Caco-2 (cell line): ENCODE data around the gene SPATA6. TPM values are rescaled to one million over a fixed set of nuclear protein-coding genes. Genes with fewer than 3 reads are reported as not detected.

Experiments used
- BruUV-seq: library from RNA; stranded (reverse); fragments of 400-500 nt; replicated peaks from 2 replicates; lab custom pipeline; 2021; lab: Mats Ljungman, UMichigan
- CTCF ChIA-PET: fragments of 300-600 bp; sonication (Branson Sonifier 250); formaldehyde crosslinking; loops from one replicate; lab custom pipeline; 2022; ENCODE audit warnings: antibody characterized with exemption; lab: Charles Lee
- POLR2A ChIA-PET: fragments of 300-600 bp; sonication (Branson Sonifier 250); formaldehyde crosslinking; loops from one replicate; lab custom pipeline; 2022; ENCODE audit warnings: antibody characterized with exemption; lab: Charles Lee
- DNase-seq, 2 experiments: peaks; one replicate each; pipeline versions ENCODE4 v3.0.0 to v3.0.0-alpha.2; 2020 to 2022
- H3K27me3 ChIP-seq: replicated peaks from 2 replicates; pipeline ENCODE4 v1.6.0; 2011; ENCODE audit warnings: low read length; ENCODE audit not compliant: control insufficient read depth, insufficient read depth
- H3K36me3 ChIP-seq: 2 replicates; pipeline ENCODE4 v1.5.1; 2011; ENCODE audit warnings: low read length; ENCODE audit not compliant: control insufficient read depth, insufficient read depth
- H3K4me1 ChIP-seq: fragments of 250-450 bp; sonication (Bioruptor Pico); 2 replicates; pipeline ENCODE4 v1.5.1; 2020; ENCODE audit warnings: mild to moderate bottlenecking
- H3K4me3 ChIP-seq: 2 replicates; pipeline ENCODE4 v1.5.1; 2011; ENCODE audit warnings: low read depth, mild to moderate bottlenecking, control low read depth, low read length
- H3K9me3 ChIP-seq: fragments of 250-450 bp; sonication (Bioruptor Pico); 2 replicates; pipeline ENCODE4 v1.5.1; 2020; ENCODE audit warnings: mild to moderate bottlenecking, moderate library complexity
- H3K27ac Mint-ChIP-seq: one replicate; pipeline ENCODE4 v1.8.0; 2022; ENCODE audit warnings: mixed read lengths; ENCODE audit not compliant: unreplicated experiment
- H3K27me3 Mint-ChIP-seq: one replicate; pipeline ENCODE4 v1.8.0; 2022; ENCODE audit warnings: mixed read lengths; ENCODE audit not compliant: insufficient read depth, unreplicated experiment
- H3K36me3 Mint-ChIP-seq: one replicate; pipeline ENCODE4 v1.8.0; 2022; ENCODE audit warnings: mild to moderate bottlenecking, mixed read lengths; ENCODE audit not compliant: insufficient read depth, unreplicated experiment
- H3K4me1 Mint-ChIP-seq: one replicate; pipeline ENCODE4 v1.8.0; 2022; ENCODE audit warnings: low read depth, mixed read lengths; ENCODE audit not compliant: unreplicated experiment
- H3K4me3 Mint-ChIP-seq: one replicate; pipeline ENCODE4 v1.8.0; 2022; ENCODE audit warnings: mild to moderate bottlenecking, moderate library complexity, mixed read lengths; ENCODE audit not compliant: unreplicated experiment
- H3K9me3 Mint-ChIP-seq: one replicate; pipeline ENCODE4 v1.8.0; 2022; ENCODE audit warnings: mixed read lengths; ENCODE audit not compliant: unreplicated experiment
- CTCF ChIP-seq, 2 experiments: fragments of 200-600 bp in 1 of 2; IDR thresholded peaks; 1 replicate in 1 of 2; 2 replicates in 1 of 2; pipeline versions ENCODE4 v1.5.1 to v1.8.0; 2011 to 2022; ENCODE audit warnings: antibody characterized with exemption in 1 of 2, control low read depth in 1 of 2, inconsistent platforms in 1 of 2, low read depth in 1 of 2, low read length in 1 of 2, mild to moderate bottlenecking in 1 of 2, moderate library complexity in 1 of 2; ENCODE audit not compliant: insufficient read depth in 1 of 2, severe bottlenecking in 1 of 2, unreplicated experiment in 1 of 2
- intact Hi-C: fragments of 100-400 bp; cut with micrococcal nuclease; formaldehyde crosslinking; loops from one replicate; pipeline ENCODE4 v1.10.0; 2022; ENCODE audit not compliant: unreplicated experiment
- total RNA-seq: library from RNA; stranded (reverse); gene quantifications from 2 replicates; pipeline ENCODE4 v1.2.3, GENCODE V29; 2022

Gene SPATA6
- total RNA-seq, 1 experiment from 2014 or later = 1.8 TPM

- DNase-seq = no peak
- intact Hi-C loops = loop anchor here (10.0 kb wide), 1 partner anchor 232 kb away; no protein-coding TSS in a partner anchor
- ChIA-PET POLR2A (no interaction called here), CTCF (no interaction called here)
- H3K4me1 Mint-ChIP-seq = no peaks in the 10 kb centered on the region
- TF ChIP-seq CTCF (IDR thresholded peaks at IDR 0.05; ENCODE audit: insufficient read depth in 1 of 2, low read depth in 1 of 2, low read length in 1 of 2, severe bottlenecking in 1 of 2, unreplicated experiment in 1 of 2) = no peak
- no peak overlapping the region for H3K27ac Mint-ChIP-seq
- no peaks in the 10 kb centered on the region for H3K36me3 Mint-ChIP-seq
- no peak overlapping the region for H3K4me3 ChIP-seq
- no peaks in the 10 kb centered on the region for H3K4me1 ChIP-seq
- H3K27me3 Mint-ChIP-seq = peaks cover 13% of the 10 kb centered on the region
- no peaks in the 10 kb centered on the region for H3K36me3 ChIP-seq
- no peaks in the 10 kb centered on the region for H3K27me3 ChIP-seq
- H3K9me3 ChIP-seq = no peaks in the 10 kb centered on the region
- H3K9me3 Mint-ChIP-seq = no peaks in the 10 kb centered on the region
- BruUV-seq = no TSS peak
- H3K4me3 Mint-ChIP-seq = no peak overlapping the region
Measured at GRCh38 chr1:48263041-48263440, 209.0 kb downstream of the SPATA6 start.

- no peaks in the 10 kb centered on the region for H3K4me1 Mint-ChIP-seq
- no peaks in the 10 kb centered on the region for H3K36me3 Mint-ChIP-seq
- H3K27me3 ChIP-seq = no peaks in the 10 kb centered on the region
- no peak for DNase-seq
- H3K27me3 Mint-ChIP-seq = peaks cover 13% of the 10 kb centered on the region
- no peak overlapping the region for H3K27ac Mint-ChIP-seq
- H3K4me1 ChIP-seq = no peaks in the 10 kb centered on the region
- no peak overlapping the region for H3K4me3 Mint-ChIP-seq
- ChIA-PET CTCF (no interaction called here), POLR2A (no interaction called here)
- H3K36me3 ChIP-seq = no peaks in the 10 kb centered on the region
- no TSS peak for BruUV-seq
- H3K9me3 Mint-ChIP-seq = no peaks in the 10 kb centered on the region
- H3K4me3 ChIP-seq = no peak overlapping the region
- intact Hi-C loops = loop anchor here (10.0 kb wide), 1 partner anchor 233 kb away; no protein-coding TSS in a partner anchor
- no peak for TF ChIP-seq CTCF (IDR thresholded peaks at IDR 0.05; ENCODE audit: insufficient read depth in 1 of 2, low read depth in 1 of 2, low read length in 1 of 2, severe bottlenecking in 1 of 2, unreplicated experiment in 1 of 2)
- no peaks in the 10 kb centered on the region for H3K9me3 ChIP-seq
Measured at GRCh38 chr1:48261881-48262400, 210.1 kb downstream of the SPATA6 start.

GRCh38 chr1:48258106-48258505 is 213.9 kb downstream of the SPATA6 start:
- no TSS peak for BruUV-seq
- TF ChIP-seq CTCF (IDR thresholded peaks at IDR 0.05; ENCODE audit: insufficient read depth in 1 of 2, low read depth in 1 of 2, low read length in 1 of 2, severe bottlenecking in 1 of 2, unreplicated experiment in 1 of 2) = no peak
- Mint-ChIP-seq H3K27ac (no peak overlapping the region), H3K4me3 (no peak overlapping the region), H3K36me3 (no peaks in the 10 kb centered on the region), H3K9me3 (no peaks in the 10 kb centered on the region), H3K4me1 (no peaks in the 10 kb centered on the region), H3K27me3 (peaks cover 8% of the 10 kb centered on the region)
- H3K36me3 ChIP-seq = no peaks in the 10 kb centered on the region
- POLR2A ChIA-PET = no interaction called here
- H3K9me3 ChIP-seq = no peaks in the 10 kb centered on the region
- no peaks in the 10 kb centered on the region for H3K27me3 ChIP-seq
- H3K4me3 ChIP-seq = no peak overlapping the region
- no peaks in the 10 kb centered on the region for H3K4me1 ChIP-seq
- DNase-seq = no peak
- intact Hi-C loops = no loop called here
- CTCF ChIA-PET = no interaction called here
